ENCODE measurements around the gene ITGBL1.
"Not testable (repeated sequence)": the region's sequence is repeated elsewhere in the genome, so short reads cannot be mapped to it uniquely, and the experiment has no call there.

ITGBL1 gene

GRCh38 chr13:101536079-101536478, 83.6 kb downstream of the ITGBL1 start:
- no peak overlapping the region for H3K4me3 ChIP-seq (replicated peaks; ENCODE audit: low read depth, low read length)
- no peaks in the 10 kb centered on the region for H3K36me3 ChIP-seq (ENCODE audit: control insufficient read depth, insufficient read depth, low read length)
- no peak for DNase-seq (ENCODE audit: extremely low read depth, insufficient read length)
- H3K27me3 ChIP-seq (replicated peaks; ENCODE audit: control insufficient read depth, insufficient read depth, low read length), result no peaks in the 10 kb centered on the region; the same call in 1 of the 2 replicates
- TF ChIP-seq, protein P1, sequence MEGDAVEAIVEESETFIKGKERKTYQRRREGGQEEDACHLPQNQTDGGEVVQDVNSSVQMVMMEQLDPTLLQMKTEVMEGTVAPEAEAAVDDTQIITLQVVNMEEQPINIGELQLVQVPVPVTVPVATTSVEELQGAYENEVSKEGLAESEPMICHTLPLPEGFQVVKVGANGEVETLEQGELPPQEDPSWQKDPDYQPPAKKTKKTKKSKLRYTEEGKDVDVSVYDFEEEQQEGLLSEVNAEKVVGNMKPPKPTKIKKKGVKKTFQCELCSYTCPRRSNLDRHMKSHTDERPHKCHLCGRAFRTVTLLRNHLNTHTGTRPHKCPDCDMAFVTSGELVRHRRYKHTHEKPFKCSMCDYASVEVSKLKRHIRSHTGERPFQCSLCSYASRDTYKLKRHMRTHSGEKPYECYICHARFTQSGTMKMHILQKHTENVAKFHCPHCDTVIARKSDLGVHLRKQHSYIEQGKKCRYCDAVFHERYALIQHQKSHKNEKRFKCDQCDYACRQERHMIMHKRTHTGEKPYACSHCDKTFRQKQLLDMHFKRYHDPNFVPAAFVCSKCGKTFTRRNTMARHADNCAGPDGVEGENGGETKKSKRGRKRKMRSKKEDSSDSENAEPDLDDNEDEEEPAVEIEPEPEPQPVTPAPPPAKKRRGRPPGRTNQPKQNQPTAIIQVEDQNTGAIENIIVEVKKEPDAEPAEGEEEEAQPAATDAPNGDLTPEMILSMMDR (IDR thresholded peaks at IDR 0.05; ENCODE audit: insufficient read depth, low read length, poor library complexity, severe bottlenecking), result no peak

DNA sequence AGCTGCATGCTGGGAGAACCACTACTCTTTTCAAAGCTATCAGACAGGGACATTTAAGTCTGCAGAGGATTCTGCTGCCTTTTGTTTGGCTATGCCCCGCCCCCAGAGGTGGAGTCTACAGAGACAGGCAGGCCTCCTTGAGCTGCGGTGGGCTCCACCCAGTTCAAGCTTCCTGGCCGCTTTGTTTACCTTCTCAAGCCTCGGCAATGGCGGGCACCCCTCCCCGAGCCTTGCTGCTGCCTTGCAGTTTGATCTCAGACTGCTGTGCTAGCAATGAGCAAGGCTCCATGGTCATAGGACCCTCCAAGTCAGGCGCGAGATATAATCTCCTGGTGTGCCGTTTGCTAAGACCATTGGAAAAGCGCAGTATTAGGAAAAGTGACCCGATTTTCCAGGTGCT, 92.1 kb downstream of the ITGBL1 start:
- not testable (repeated sequence) for H3K4me3 ChIP-seq (replicated peaks; ENCODE audit: low read depth, low read length); DNase-seq (ENCODE audit: extremely low read depth, insufficient read length); H3K27me3 ChIP-seq (replicated peaks; ENCODE audit: control insufficient read depth, insufficient read depth, low read length); H3K36me3 ChIP-seq (ENCODE audit: control insufficient read depth, insufficient read depth, low read length)

GRCh38 chr13:101544979-101545378, 92.5 kb downstream of the ITGBL1 start:
- H3K4me3 ChIP-seq (replicated peaks; ENCODE audit: low read depth, low read length), result no peak overlapping the region
- H3K36me3 ChIP-seq (ENCODE audit: control insufficient read depth, insufficient read depth, low read length), result no peaks in the 10 kb centered on the region
- no peak for DNase-seq (ENCODE audit: extremely low read depth, insufficient read length)
- TF ChIP-seq, protein P1 (IDR thresholded peaks at IDR 0.05; ENCODE audit: insufficient read depth, low read length, poor library complexity, severe bottlenecking), result no peak
- no peaks in the 10 kb centered on the region for H3K27me3 ChIP-seq (replicated peaks; ENCODE audit: control insufficient read depth, insufficient read depth, low read length)

- H3K4me3 ChIP-seq (replicated peaks; ENCODE audit: low read depth, low read length), result no peak overlapping the region
- TF ChIP-seq, protein P1 (IDR thresholded peaks at IDR 0.05; ENCODE audit: insufficient read depth, low read length, poor library complexity, severe bottlenecking), result no peak
Observed at GRCh38 chr13:101545521-101545920, 93.0 kb downstream of the ITGBL1 start.

DNA sequence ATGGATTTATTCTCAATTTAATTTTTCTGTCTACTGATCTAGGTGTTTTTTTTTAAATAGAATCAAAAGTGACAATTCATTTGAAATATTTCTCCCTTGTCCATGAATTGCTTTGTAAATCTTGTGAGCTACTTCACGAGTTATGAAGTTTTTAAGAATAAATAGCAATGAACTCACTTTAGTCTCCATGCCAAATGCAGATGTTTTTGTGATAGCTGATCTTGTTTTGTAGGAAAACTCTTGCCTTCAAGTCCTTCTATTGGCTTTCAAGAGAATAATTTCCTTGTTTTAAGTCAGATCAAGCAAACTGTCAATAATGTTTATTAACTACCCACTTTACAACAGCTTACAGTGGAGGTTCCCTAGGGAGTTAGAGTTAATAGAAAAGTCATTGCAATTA, 99.8 kb downstream of the ITGBL1 start:
- H3K27me3 ChIP-seq (replicated peaks; ENCODE audit: control insufficient read depth, insufficient read depth, low read length), result no peaks in the 10 kb centered on the region
- H3K36me3 ChIP-seq (ENCODE audit: control insufficient read depth, insufficient read depth, low read length), result no peaks in the 10 kb centered on the region
- DNase-seq (ENCODE audit: extremely low read depth, insufficient read length), result no peak
- no peak overlapping the region for H3K4me3 ChIP-seq (replicated peaks; ENCODE audit: low read depth, low read length)
- TF ChIP-seq, protein P1 (IDR thresholded peaks at IDR 0.05; ENCODE audit: insufficient read depth, low read length, poor library complexity, severe bottlenecking), result no peak

More at GRCh38 chr13:101545521-101545920, 93.0 kb downstream of the ITGBL1 start:
- no peak for DNase-seq (ENCODE audit: extremely low read depth, insufficient read length)
- no peaks in the 10 kb centered on the region for H3K27me3 ChIP-seq (replicated peaks; ENCODE audit: control insufficient read depth, insufficient read depth, low read length)
- no peaks in the 10 kb centered on the region for H3K36me3 ChIP-seq (ENCODE audit: control insufficient read depth, insufficient read depth, low read length)

GRCh38 chr13:101552786-101553185, 100.3 kb downstream of the ITGBL1 start:
- Histone ChIP-seq H3K27me3 (replicated peaks; ENCODE audit: control insufficient read depth, insufficient read depth, low read length) (no peaks in the 10 kb centered on the region), H3K4me3 (replicated peaks; ENCODE audit: low read depth, low read length) (no peak overlapping the region), H3K36me3 (ENCODE audit: control insufficient read depth, insufficient read depth, low read length) (no peaks in the 10 kb centered on the region)
- TF ChIP-seq, protein P1 (IDR thresholded peaks at IDR 0.05; ENCODE audit: insufficient read depth, low read length, poor library complexity, severe bottlenecking), result no peak
- no peak for DNase-seq (ENCODE audit: extremely low read depth, insufficient read length)
